NCI-H1417 (cell line): ENCODE data around the gene UTF1.
A peak's percentile ranks its signal among the peaks of the same experiment; 100 is the strongest.

ENCODE experiments used
- DNase-seq, 3 experiments: peaks; one replicate each; lab custom pipeline; 2025; lab: John Stamatoyannopoulos, UW

Gene UTF1

DNA sequence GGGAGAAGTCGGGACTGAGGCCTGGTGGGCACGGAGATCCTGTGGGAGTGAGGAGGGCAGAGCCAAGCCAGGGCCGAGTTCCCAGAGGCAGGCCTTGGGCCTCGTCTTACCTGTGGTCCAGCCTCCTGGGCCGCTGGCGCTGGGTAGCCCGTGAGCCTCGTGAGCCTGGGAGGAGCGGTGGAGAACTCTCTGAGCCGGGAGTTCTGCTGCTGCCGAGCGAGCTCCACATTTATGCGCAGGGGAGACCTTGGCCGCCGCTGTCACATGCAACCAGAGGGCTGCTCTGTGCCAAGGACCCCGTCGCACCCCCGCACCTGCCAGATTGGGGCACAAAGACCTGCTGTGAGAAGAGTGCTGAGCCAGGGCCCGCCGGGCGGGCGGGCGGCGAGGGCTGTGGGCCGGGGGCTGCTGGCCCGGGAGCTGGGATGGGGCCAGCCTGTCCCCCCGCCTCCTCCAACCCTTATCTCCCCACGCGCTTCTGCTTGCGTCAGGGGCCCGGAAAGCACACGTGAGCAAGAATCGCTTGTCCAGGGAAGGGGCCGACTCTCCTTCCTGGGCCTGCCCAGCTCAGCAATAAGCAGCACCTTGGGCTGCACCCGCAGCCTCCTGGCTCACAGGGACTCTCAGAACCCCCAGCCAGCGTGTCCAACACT, 17.8 kb downstream of the UTF1 start:
- DNase-seq: no peak

DNA sequence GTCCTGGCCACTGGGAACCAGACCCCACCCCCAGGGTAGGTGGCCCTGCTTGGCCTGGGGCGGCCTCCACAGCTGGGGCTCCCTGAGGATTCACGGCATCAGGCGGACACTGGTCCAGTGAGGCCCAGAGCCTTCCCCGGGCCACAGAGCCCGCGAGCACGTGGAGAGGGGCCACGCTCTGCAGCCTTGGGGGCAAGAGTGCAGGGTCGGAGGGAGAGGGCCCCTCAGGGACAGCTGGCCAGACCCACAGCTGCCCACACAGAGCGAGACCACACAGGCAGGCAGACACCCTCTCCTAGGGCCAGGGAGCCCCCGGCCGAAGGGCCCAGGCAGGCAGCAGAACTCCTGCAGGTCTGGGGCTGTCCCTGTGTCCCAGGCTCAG, 18.3 kb downstream of the UTF1 start:
- no peak for DNase-seq

DNA sequence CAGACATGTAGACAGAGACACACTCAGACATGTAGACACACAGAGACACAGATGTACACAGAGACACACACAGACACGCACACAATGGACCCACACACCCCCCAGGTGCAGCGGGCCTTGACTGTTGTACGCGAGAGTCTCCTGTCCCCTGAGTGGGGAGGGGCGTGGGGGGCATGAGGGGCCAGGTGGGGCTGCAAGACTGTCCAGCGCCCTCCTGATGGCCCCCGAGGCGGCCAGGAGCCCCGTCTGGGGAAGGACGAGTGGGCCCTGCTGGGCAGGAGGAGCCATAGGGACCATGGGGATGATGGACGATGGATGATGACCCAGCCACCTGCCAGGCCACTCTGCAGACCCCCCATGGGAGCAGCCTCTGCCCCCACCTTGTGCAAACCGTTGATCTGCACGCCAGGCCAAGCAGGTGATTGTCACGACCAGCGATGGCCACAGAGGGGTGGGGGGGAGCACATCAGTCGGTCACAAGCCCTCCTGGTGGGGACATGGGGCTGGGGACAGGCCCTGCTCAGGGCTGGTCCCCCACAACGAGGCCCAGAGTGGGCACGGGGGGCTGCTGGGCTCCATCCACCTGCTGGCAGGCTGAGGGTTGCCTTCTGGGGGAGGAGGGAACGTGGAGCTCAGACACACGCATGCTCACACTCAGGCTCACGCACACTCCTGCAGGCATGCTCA, 19.2 kb downstream of the UTF1 start:
- DNase-seq: no peak

DNA sequence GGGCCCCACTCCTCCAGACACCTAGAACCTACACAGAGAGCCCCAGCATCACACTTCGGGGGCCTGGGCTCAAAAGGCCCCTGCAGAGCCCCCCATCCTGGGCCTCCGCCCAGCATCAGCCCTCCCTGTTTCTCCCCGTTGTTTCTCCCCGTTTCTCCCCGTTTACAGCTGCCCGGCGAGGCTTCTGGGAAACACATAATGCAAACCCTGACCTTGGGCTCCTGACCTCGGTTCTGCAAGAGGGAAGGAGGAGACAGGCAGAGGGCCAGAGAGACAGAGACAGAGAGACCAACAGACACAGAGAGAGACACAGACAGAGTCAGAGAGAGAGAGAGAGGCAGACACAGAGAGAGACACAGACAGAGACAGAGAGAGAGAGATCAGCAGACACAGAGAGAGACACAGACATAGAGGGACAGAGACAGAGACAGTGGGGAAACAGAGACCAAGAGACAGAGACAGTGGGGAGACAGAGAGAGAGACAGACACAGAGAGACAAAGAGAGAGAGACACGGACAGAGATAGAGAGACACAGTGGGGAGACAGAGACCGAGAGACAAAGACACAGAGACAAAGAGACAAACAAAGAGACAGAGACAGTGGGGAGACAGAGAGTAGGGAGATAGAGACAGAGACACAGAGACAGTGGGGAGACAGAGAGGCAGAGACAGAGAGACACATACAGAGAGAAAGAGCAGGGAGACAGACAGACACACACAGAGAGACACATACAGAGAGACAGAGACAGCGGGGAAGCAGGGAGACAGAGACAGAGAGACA, 20.1 kb downstream of the UTF1 start:
- no peak for DNase-seq

DNA sequence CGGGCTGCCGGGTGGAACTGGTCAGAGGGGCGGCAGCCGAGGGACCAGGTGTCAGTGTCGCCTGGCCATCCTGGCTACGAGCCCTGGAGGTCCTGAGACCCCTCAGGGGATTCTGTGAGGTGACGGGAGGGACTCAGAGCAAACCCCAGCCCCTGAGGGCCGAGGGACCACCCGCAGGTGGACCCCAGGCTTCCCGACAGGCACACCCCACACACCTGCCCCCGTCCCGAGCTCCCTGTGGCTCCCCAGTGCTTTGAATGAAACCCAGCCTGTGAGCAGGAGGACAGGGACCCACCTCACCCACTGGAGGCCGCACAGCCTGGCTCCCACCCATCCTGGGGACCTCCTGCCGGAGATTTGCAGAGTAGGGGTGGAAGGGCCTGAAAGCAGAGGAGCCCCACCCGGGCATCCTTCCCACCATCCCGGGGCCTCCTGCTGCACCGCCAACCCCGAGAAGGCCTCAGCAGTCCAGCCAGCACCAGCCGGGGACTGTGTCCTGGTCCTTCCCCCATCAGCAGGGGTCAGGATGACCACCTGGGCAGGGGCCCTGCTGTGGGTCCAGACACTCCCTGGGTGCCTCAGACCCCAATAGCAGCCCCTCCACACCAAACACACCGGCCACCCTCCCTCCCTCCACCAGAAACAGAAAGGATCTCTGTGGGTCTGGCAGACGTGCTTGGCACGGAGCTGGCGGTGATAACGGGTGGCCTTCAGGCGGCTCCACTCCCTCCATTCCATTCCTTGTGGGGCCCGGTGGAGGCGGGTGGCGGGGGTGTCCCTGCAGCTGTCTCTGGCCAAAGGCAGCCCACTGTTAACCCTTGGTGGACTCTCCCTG, 21.6 kb downstream of the UTF1 start:
- no peak for DNase-seq

GRCh38 chr10:133252223-133252552, 22.2 kb downstream of the UTF1 start:
- DNase-seq: no peak

GRCh38 chr10:133253361-133253955, 23.4 kb downstream of the UTF1 start:
- no peak for DNase-seq

GRCh38 chr10:133254421-133255120, 24.6 kb downstream of the UTF1 start:
- no peak for DNase-seq

DNA sequence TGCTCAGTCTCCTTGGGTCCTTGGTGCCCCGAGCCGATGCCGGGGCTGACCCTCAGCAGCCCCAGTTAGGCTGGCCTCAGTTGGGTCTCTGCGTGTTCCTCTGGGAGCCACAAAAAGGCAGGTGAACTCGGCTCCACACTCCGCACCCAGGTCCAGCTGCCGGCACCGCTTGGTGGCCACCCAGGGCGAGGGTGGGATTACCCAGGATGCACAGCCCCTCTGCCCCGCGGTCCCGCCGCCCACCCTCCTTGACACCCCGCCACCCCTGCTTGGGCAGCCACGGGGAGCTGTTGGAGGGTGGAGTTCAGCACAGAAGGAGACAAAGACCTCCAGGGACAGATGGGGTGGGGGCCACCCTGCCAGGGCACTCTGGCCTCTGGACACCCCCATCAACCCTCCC, 25.3 kb downstream of the UTF1 start:
- no peak for DNase-seq

DNA sequence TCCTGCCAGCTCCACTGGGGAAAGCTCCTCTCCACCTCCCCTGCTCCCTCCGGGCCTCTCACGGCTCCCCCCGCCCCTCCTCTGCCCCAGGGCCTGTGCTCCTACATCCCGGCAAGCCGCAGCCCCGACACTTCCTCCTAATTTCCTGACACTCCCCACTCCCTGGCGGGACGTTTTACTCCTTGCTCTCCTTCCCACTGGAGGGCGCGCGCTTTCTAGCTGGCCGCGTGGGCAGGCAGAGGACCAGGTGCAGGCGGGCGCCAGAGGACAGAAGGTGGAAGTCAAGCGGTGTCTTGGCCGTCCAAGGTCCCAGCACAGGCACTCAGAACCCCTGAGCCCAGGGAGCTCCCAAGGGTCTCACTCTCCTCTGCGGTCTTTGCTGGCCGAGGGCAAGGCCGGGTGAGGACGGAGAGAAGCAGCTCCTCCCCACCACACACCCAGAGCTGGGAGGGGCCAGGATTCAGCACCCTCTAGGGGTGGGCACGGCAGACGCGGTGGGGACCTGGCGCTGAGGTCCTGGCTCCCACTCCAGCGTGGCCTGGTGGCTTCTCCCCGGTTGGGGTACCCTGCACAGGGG, 27.6 kb downstream of the UTF1 start:
- DNase-seq: peak in 1 of 3 experiments; percentile 23

DNA sequence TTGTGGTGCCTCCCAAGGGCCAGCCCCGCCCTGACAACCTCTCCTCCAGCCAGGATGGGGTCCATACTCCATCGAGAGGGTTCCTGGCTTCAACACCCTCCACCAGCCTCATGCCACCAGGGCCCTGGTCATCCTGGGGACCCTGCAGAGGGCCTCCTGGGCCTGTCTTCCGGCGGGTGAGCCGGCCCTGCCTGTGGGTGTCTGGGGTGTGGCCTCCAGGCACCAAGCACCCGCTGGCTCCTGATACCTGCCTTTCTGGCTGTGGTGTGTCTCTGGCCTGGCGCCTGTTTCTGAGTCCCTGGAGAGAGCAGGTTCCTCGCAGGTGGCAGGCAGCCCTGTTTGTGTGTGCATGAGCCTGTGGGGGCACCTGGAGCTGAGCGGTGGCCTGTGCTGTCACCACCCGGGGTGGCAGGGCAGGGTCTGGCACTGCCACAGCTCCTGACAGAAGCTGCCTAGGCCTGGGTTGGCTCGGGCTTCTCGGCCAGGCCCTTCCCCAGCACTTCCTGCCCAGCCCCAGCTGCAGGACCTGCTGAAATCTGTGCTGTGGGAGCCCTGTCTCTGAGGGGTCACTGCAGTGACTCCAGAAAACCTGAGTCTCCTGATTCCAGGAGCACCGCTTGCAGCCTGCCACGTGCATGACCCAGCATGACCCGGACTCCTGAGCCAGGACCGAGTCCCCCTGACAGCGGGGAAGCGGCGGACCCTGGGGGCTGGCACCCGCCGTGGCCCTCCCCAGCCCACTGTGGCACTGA, 28.2 kb downstream of the UTF1 start:
- DNase-seq: peak in 2 of 3 experiments; percentile 9 to 24

- DNase-seq: no peak
Observed at GRCh38 chr10:133258818-133259601, 29.0 kb downstream of the UTF1 start.

GRCh38 chr10:133259602-133259989, 29.6 kb downstream of the UTF1 start:
- no peak for DNase-seq

- DNase-seq: peak; percentile 23 to 55 (median 54)
Observed at GRCh38 chr10:133260895-133261725, 31.1 kb downstream of the UTF1 start.

DNA sequence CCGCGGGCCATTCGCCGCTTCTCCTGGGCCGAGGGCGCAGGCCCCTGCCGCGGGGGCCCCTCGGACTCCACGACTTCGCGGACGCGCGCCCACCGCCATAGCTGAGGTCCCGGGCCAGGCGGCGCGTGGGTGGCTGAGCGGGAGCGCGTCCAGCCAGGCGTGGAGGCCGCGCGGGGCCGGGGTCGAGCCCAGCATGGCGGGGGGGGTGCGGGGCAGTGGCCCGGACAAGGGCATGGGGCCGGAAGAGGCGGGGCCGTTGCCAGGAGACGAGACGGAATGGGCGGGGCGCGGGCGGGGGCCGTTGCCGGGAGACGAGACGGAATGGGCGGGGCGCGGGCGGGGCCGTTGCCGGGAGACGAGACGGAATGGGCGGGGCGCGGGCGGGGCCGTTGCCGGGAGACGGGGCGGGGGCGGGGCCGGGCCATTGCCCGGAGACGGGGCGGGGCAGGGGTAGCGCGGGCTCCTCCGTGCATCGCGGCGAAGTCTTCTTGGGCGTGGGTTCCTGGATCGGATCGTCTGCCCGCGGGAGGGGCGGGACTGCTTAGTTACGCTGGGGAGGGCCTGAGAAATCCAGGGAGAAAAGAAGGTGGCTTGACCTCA, 31.8 kb downstream of the UTF1 start:
- peak; percentile 55 to 71 (median 65) for DNase-seq

- peak; percentile 60 to 87 (median 67) for DNase-seq
Observed at GRCh38 chr10:133262696-133263095, 32.7 kb downstream of the UTF1 start.

DNA sequence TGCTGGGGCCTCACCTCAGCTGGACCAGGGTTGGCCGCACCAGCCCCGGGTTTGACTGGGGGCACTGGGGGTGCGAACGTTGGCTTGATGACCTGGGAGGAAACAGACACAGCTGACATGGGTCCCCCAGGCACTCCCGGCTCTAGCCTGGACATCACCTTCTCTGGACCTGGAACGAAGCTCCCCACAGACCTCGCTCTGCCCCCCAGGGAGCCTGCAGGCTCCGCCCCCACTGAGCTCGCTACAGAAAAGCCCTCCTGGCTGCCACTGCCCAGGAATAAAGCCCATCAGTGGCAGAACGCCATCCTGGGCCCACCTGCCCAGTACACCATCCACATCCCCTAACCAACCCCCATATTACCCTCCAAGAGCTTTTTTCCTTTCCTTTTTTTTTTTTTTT, 33.7 kb downstream of the UTF1 start:
- DNase-seq: no peak

DNA sequence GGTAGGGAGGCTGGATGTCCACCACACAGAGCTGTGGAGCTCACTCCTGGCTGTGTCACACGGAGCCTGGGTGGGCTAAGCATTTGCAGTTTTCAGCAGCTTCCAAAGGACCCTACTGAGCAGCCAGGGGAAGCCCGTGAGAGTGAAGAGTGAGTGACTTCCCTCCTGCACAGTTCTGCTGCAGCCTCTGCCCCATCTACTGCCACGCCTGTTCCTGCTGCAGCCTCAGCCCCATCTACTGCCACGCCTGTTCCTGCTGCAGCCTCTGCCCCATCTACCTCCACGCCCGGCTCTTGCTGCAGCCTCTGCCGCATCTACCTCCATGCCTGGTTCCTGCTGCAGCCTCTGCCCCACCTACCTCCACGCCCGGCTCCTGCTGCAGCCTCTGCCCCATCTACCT, 34.4 kb downstream of the UTF1 start:
- DNase-seq: no peak
